NCI-H1930 (cell line): Measurements from ENCODE around the gene GJB1.
"Not testable (repeated sequence)": the region's sequence is repeated elsewhere in the genome, so short reads cannot be mapped to it uniquely, and the experiment has no call there.

Experiments
- DNase-seq, 2 experiments: peaks; one replicate each; lab custom pipeline; 2025; lab: John Stamatoyannopoulos, UW

Gene GJB1

GRCh38 chrX:71256051-71256450, 33.0 kb downstream of the GJB1 start:
- DNase-seq, result no peak

GRCh38 chrX:71256856-71257255, 33.8 kb downstream of the GJB1 start:
- no peak for DNase-seq

GRCh38 chrX:71268624-71269023, 45.6 kb downstream of the GJB1 start:
- not testable (repeated sequence) for DNase-seq

- DNase-seq, result no peak
Measured at GRCh38 chrX:71269801-71270395, 46.9 kb downstream of the GJB1 start.

GRCh38 chrX:71272313-71272712, 49.3 kb downstream of the GJB1 start:
- DNase-seq, result not testable (repeated sequence)
